ENCODE results near the gene GRHL3. TPM values are rescaled to one million over a fixed set of nuclear protein-coding genes. Genes with fewer than 3 reads are reported as not detected.
"Not testable (repeated sequence)": the region's sequence is repeated elsewhere in the genome, so short reads cannot be mapped to it uniquely, and the experiment has no call there.

GRHL3 gene
- total and polyA plus RNA-seq, 2 donors = 0.90 to 3.2 TPM

- DNase-seq (ENCODE audit: low read depth in 6 of 9, low spot score in 9 of 9) = no peak
- H3K27ac ChIP-seq (ENCODE audit: low read depth in 1 of 2, low read length in 1 of 2) = no peak overlapping the region
- H3K4me3 ChIP-seq (ENCODE audit: low read length in 2 of 2) = no peak overlapping the region
- peaks cover 0 to 3% of the 10 kb centered on the region in 2 donors for H3K4me1 ChIP-seq (ENCODE audit: control insufficient read depth in 2 of 2, insufficient read depth in 2 of 2, low read length in 2 of 2)
- H3K9me3 ChIP-seq (ENCODE audit: control insufficient read depth in 2 of 2, insufficient read depth in 1 of 2, low read length in 1 of 2) = no peaks in the 10 kb centered on the region
- H3K36me3 ChIP-seq (ENCODE audit: control insufficient read depth in 2 of 2, insufficient read depth in 2 of 2, low read length in 1 of 2) = no peaks in the 10 kb centered on the region
- 90% methylated on average over 2 of the region's 2 CpGs for WGBS
- no peaks in the 10 kb centered on the region for H3K27me3 ChIP-seq (ENCODE audit: control insufficient read depth in 2 of 2, insufficient read depth in 1 of 2, low read length in 1 of 2)
Observed at GRCh38 chr1:24281591-24281990, 37.6 kb upstream of the GRHL3 start.

- no peak for DNase-seq (ENCODE audit: low read depth in 6 of 9, low spot score in 9 of 9)
- Histone ChIP-seq H3K4me3 (ENCODE audit: low read length in 2 of 2) (no peak overlapping the region), H3K36me3 (ENCODE audit: control insufficient read depth in 2 of 2, insufficient read depth in 2 of 2, low read length in 1 of 2) (no peaks in the 10 kb centered on the region), H3K4me1 (ENCODE audit: control insufficient read depth in 2 of 2, insufficient read depth in 2 of 2, low read length in 2 of 2) (peaks cover 0 to 3% of the 10 kb centered on the region in 2 donors), H3K27ac (ENCODE audit: low read depth in 1 of 2, low read length in 1 of 2) (no peak overlapping the region), H3K9me3 (ENCODE audit: control insufficient read depth in 2 of 2, insufficient read depth in 1 of 2, low read length in 1 of 2) (no peaks in the 10 kb centered on the region), H3K27me3 (ENCODE audit: control insufficient read depth in 2 of 2, insufficient read depth in 1 of 2, low read length in 1 of 2) (no peaks in the 10 kb centered on the region)
- WGBS = 85% methylated on average over 1 of the region's 1 CpG
Observed at GRCh38 chr1:24282491-24282890, 36.7 kb upstream of the GRHL3 start.

GRCh38 chr1:24283326-24284155 lies 35.6 kb upstream of the GRHL3 start:
- DNase-seq (ENCODE audit: low read depth in 6 of 9, low spot score in 9 of 9) = no peak
- H3K9me3 ChIP-seq (ENCODE audit: control insufficient read depth in 2 of 2, insufficient read depth in 1 of 2, low read length in 1 of 2) = no peaks in the 10 kb centered on the region
- no peak overlapping the region for H3K27ac ChIP-seq (ENCODE audit: low read depth in 1 of 2, low read length in 1 of 2)
- WGBS = 81% methylated on average over 10 of the region's 10 CpGs
- H3K4me3 ChIP-seq (ENCODE audit: low read length in 2 of 2) = no peak overlapping the region
- peaks cover 0 to 3% of the 10 kb centered on the region in 2 donors for H3K4me1 ChIP-seq (ENCODE audit: control insufficient read depth in 2 of 2, insufficient read depth in 2 of 2, low read length in 2 of 2)
- H3K27me3 ChIP-seq (ENCODE audit: control insufficient read depth in 2 of 2, insufficient read depth in 1 of 2, low read length in 1 of 2) = no peaks in the 10 kb centered on the region
- no peaks in the 10 kb centered on the region for H3K36me3 ChIP-seq (ENCODE audit: control insufficient read depth in 2 of 2, insufficient read depth in 2 of 2, low read length in 1 of 2)

- Histone ChIP-seq H3K4me1 (ENCODE audit: control insufficient read depth in 2 of 2, insufficient read depth in 2 of 2, low read length in 2 of 2) (peaks cover 0 to 3% of the 10 kb centered on the region in 2 donors), H3K27me3 (ENCODE audit: control insufficient read depth in 2 of 2, insufficient read depth in 1 of 2, low read length in 1 of 2) (no peaks in the 10 kb centered on the region), H3K9me3 (ENCODE audit: control insufficient read depth in 2 of 2, insufficient read depth in 1 of 2, low read length in 1 of 2) (no peaks in the 10 kb centered on the region), H3K27ac (ENCODE audit: low read depth in 1 of 2, low read length in 1 of 2) (no peak overlapping the region), H3K36me3 (ENCODE audit: control insufficient read depth in 2 of 2, insufficient read depth in 2 of 2, low read length in 1 of 2) (no peaks in the 10 kb centered on the region), H3K4me3 (ENCODE audit: low read length in 2 of 2) (no peak overlapping the region)
- no peak for DNase-seq (ENCODE audit: low read depth in 6 of 9, low spot score in 9 of 9)
- WGBS = 95% methylated on average over 8 of the region's 8 CpGs
Observed at GRCh38 chr1:24284156-24284471, 35.0 kb upstream of the GRHL3 start.

GRCh38 chr1:24285231-24285630 lies 33.9 kb upstream of the GRHL3 start:
- no peaks in the 10 kb centered on the region for H3K27me3 ChIP-seq (ENCODE audit: control insufficient read depth in 2 of 2, insufficient read depth in 1 of 2, low read length in 1 of 2)
- no peak overlapping the region for H3K27ac ChIP-seq (ENCODE audit: low read depth in 1 of 2, low read length in 1 of 2)
- WGBS = 91% methylated on average over 13 of the region's 13 CpGs
- H3K9me3 ChIP-seq (ENCODE audit: control insufficient read depth in 2 of 2, insufficient read depth in 1 of 2, low read length in 1 of 2) = no peaks in the 10 kb centered on the region
- peaks cover 0 to 3% of the 10 kb centered on the region in 2 donors for H3K4me1 ChIP-seq (ENCODE audit: control insufficient read depth in 2 of 2, insufficient read depth in 2 of 2, low read length in 2 of 2)
- H3K4me3 ChIP-seq (ENCODE audit: low read length in 2 of 2) = no peak overlapping the region
- H3K36me3 ChIP-seq (ENCODE audit: control insufficient read depth in 2 of 2, insufficient read depth in 2 of 2, low read length in 1 of 2) = no peaks in the 10 kb centered on the region
- no peak for DNase-seq (ENCODE audit: low read depth in 6 of 9, low spot score in 9 of 9)

- DNase-seq (ENCODE audit: low read depth in 6 of 9, low spot score in 9 of 9) = no peak
- Histone ChIP-seq H3K27ac (ENCODE audit: low read depth in 1 of 2, low read length in 1 of 2) (no peak overlapping the region), H3K9me3 (ENCODE audit: control insufficient read depth in 2 of 2, insufficient read depth in 1 of 2, low read length in 1 of 2) (no peaks in the 10 kb centered on the region), H3K4me3 (ENCODE audit: low read length in 2 of 2) (no peak overlapping the region), H3K27me3 (ENCODE audit: control insufficient read depth in 2 of 2, insufficient read depth in 1 of 2, low read length in 1 of 2) (no peaks in the 10 kb centered on the region), H3K36me3 (ENCODE audit: control insufficient read depth in 2 of 2, insufficient read depth in 2 of 2, low read length in 1 of 2) (no peaks in the 10 kb centered on the region), H3K4me1 (ENCODE audit: control insufficient read depth in 2 of 2, insufficient read depth in 2 of 2, low read length in 2 of 2) (peaks cover 0 to 3% of the 10 kb centered on the region in 2 donors)
- 95% methylated on average over 11 of the region's 11 CpGs for WGBS
Observed at GRCh38 chr1:24286246-24287010, 32.7 kb upstream of the GRHL3 start.

GRCh38 chr1:24287779-24288178 lies 31.4 kb upstream of the GRHL3 start:
- not testable (repeated sequence) for DNase-seq (ENCODE audit: low read depth in 6 of 9, low spot score in 9 of 9); H3K27me3 ChIP-seq (ENCODE audit: control insufficient read depth in 2 of 2, insufficient read depth in 1 of 2, low read length in 1 of 2); H3K4me3 ChIP-seq (ENCODE audit: low read length in 2 of 2); H3K4me1 ChIP-seq (ENCODE audit: control insufficient read depth in 2 of 2, insufficient read depth in 2 of 2, low read length in 2 of 2); H3K9me3 ChIP-seq (ENCODE audit: control insufficient read depth in 2 of 2, insufficient read depth in 1 of 2, low read length in 1 of 2); H3K36me3 ChIP-seq (ENCODE audit: control insufficient read depth in 2 of 2, insufficient read depth in 2 of 2, low read length in 1 of 2); H3K27ac ChIP-seq (ENCODE audit: low read depth in 1 of 2, low read length in 1 of 2)
- 99% methylated on average over 6 of the region's 6 CpGs for WGBS

GRCh38 chr1:24288479-24288878 lies 30.7 kb upstream of the GRHL3 start:
- H3K9me3 ChIP-seq (ENCODE audit: control insufficient read depth in 2 of 2, insufficient read depth in 1 of 2, low read length in 1 of 2) = no peaks in the 10 kb centered on the region
- DNase-seq (ENCODE audit: low read depth in 6 of 9, low spot score in 9 of 9) = no peak
- no peak overlapping the region for H3K27ac ChIP-seq (ENCODE audit: low read depth in 1 of 2, low read length in 1 of 2)
- H3K4me1 ChIP-seq (ENCODE audit: control insufficient read depth in 2 of 2, insufficient read depth in 2 of 2, low read length in 2 of 2) = peaks cover 0 to 3% of the 10 kb centered on the region in 2 donors
- 95% methylated on average over 1 of the region's 1 CpG for WGBS
- no peak overlapping the region for H3K4me3 ChIP-seq (ENCODE audit: low read length in 2 of 2)
- no peaks in the 10 kb centered on the region for H3K36me3 ChIP-seq (ENCODE audit: control insufficient read depth in 2 of 2, insufficient read depth in 2 of 2, low read length in 1 of 2)
- no peaks in the 10 kb centered on the region for H3K27me3 ChIP-seq (ENCODE audit: control insufficient read depth in 2 of 2, insufficient read depth in 1 of 2, low read length in 1 of 2)

GRCh38 chr1:24289937-24290595 lies 29.1 kb upstream of the GRHL3 start:
- H3K36me3 ChIP-seq (ENCODE audit: control insufficient read depth in 2 of 2, insufficient read depth in 2 of 2, low read length in 1 of 2) = no peaks in the 10 kb centered on the region
- H3K27ac ChIP-seq (ENCODE audit: low read depth in 1 of 2, low read length in 1 of 2) = no peak overlapping the region
- H3K27me3 ChIP-seq (ENCODE audit: control insufficient read depth in 2 of 2, insufficient read depth in 1 of 2, low read length in 1 of 2) = no peaks in the 10 kb centered on the region
- DNase-seq (ENCODE audit: low read depth in 6 of 9, low spot score in 9 of 9) = no peak
- H3K4me1 ChIP-seq (ENCODE audit: control insufficient read depth in 2 of 2, insufficient read depth in 2 of 2, low read length in 2 of 2) = peaks cover 0 to under 1% of the 10 kb centered on the region in 2 donors
- H3K4me3 ChIP-seq (ENCODE audit: low read length in 2 of 2) = no peak overlapping the region
- no peaks in the 10 kb centered on the region for H3K9me3 ChIP-seq (ENCODE audit: control insufficient read depth in 2 of 2, insufficient read depth in 1 of 2, low read length in 1 of 2)
- WGBS = 88% methylated on average over 15 of the region's 15 CpGs
